Psoas muscle (tissue), 8 donors: ENCODE data around the gene SEMA7A. TPM values are rescaled to one million over a fixed set of nuclear protein-coding genes. Genes with fewer than 3 reads are reported as not detected.

ENCODE experiments used
- ATAC-seq, 4 donors: fragments of 200-7000 bp; cut with Tn5 transposase; one replicate each; pipeline ENCODE4 v1.9.1; 2020; ENCODE audit warnings: moderate library complexity in 3 of 4, mild to moderate bottlenecking in 2 of 4
- DNase-seq, 2 donors: peaks; one replicate each; pipeline ENCODE4 v3.0.0-alpha.2; 2020
- H3K27ac ChIP-seq: fragments of 200-600 bp; one replicate; pipeline ENCODE4 v1.8.0; 2022
- H3K27me3 ChIP-seq, 3 donors: fragments of 200-600 bp in 1 of 3; one replicate each; pipeline versions ENCODE4 v1.6.1 to v1.8.0; 2013 to 2022; ENCODE audit warnings: low read length in 2 of 3, mild to moderate bottlenecking in 2 of 3, moderate library complexity in 1 of 3; ENCODE audit not compliant: insufficient read depth in 3 of 3
- H3K36me3 ChIP-seq, 2 donors: fragments of 200-600 bp in 1 of 2; one replicate each; pipeline versions ENCODE4 v1.6.1 to v1.8.0; 2013 to 2022; ENCODE audit warnings: low read depth in 1 of 2, mild to moderate bottlenecking in 1 of 2, moderate library complexity in 1 of 2; ENCODE audit not compliant: insufficient read depth in 1 of 2
- H3K4me1 ChIP-seq: fragments of 200-600 bp; one replicate; pipeline ENCODE4 v1.8.0; 2022
- H3K4me3 ChIP-seq: fragments of 200-600 bp; one replicate; pipeline ENCODE4 v1.8.0; 2022; ENCODE audit warnings: mild to moderate bottlenecking
- H3K9me3 ChIP-seq: fragments of 200-600 bp; one replicate; pipeline ENCODE4 v1.8.0; 2022
- CTCF ChIP-seq: fragments of 200-600 bp; IDR thresholded peaks from one replicate; pipeline ENCODE4 v1.8.0; 2022; ENCODE audit warnings: antibody characterized with exemption
- WGBS, 3 donors: extraction: QIAGEN DNeasy Blood & Tissue Kit; methylation state at CpG; one replicate each; pipeline versions ENCODE4 v1.1.6 to v1.1.7; 2013; 5-methylcytosine and 5-hydroxymethylcytosine counted together
- intact Hi-C, 2 donors: fragments of 100-400 bp; cut with DNase I; formaldehyde crosslinking; loops; one replicate each; pipeline versions ENCODE4 v1.11.0 to v1.14.2; 2022
- polyA plus RNA-seq, 3 donors: library from polyadenylated mRNA; stranded (reverse); fragments of 200-250 nt; gene quantifications; one replicate each; pipeline ENCODE4 v1.2.3, GENCODE V29; 2013
- total RNA-seq, 4 donors: library from RNA; stranded (reverse); fragmentation: NEBNext Ultra II Directional in 2 of 4; extraction: Animal tissue kit (Norgen Biotek cat#: 25700) in 2 of 4; gene quantifications; one replicate each; pipeline versions ENCODE4 v1.2.1 to v1.2.4, GENCODE V29; 2021 to 2023
- donor health status: healthy with polysubstance abuse.
- donor health status: DM: no; HTN: no; CAD: no; lungs with moderate emphysema.
- donor health status: Bipolar disorder and iron deficiency.
- donor health status: healthy.
- donor health status: DM: yes; HTN: yes; CAD: no.
- donor health status: DM: no; HTN: no; CAD: no.
- donor health status: DM: no; HTN: no; CAD: no.
- donor health status: DM: yes; HTN: yes; CAD: no.

SEMA7A gene
- total and polyA plus RNA-seq, 7 donors: 0.44 to 2.0 (median 1.2) TPM

- Histone ChIP-seq H3K4me3 (no peak overlapping the region), H3K36me3 (no peaks in the 10 kb centered on the region), H3K27me3 (no peaks in the 10 kb centered on the region), H3K4me1 (no peaks in the 10 kb centered on the region), H3K9me3 (no peaks in the 10 kb centered on the region), H3K27ac (no peak overlapping the region)
- intact Hi-C loops: loop anchor here (5.0 to 10.0 kb wide), 3 partner anchors 250 to 578 kb away; partner anchors contain the start of gene RPP25 (in 1 of the 2)
- 71 to 80% (median 79%) methylated on average over 6 of the region's 6 CpGs for WGBS, 3 donors
- ATAC-seq (no peak), DNase-seq (peak in 1 of 2 donors; percentile 25)
- TF ChIP-seq CTCF: no peak
Observed at GRCh38 chr15:74376825-74377581, 56.8 kb downstream of the SEMA7A start.

GRCh38 chr15:74376226-74376625 is 57.5 kb downstream of the SEMA7A start:
- Histone ChIP-seq H3K36me3 (no peaks in the 10 kb centered on the region), H3K9me3 (no peaks in the 10 kb centered on the region), H3K27me3 (peaks cover 0 to 1% (median 0%) of the 10 kb centered on the region in 3 donors), H3K4me1 (no peaks in the 10 kb centered on the region), H3K4me3 (no peak overlapping the region), H3K27ac (no peak overlapping the region)
- intact Hi-C loops: loop anchor here (5.0 to 10.0 kb wide), 3 partner anchors 251 to 579 kb away; partner anchors contain the start of gene RPP25 (in 1 of the 2)
- no peak for DNase-seq
- 73 to 78% (median 76%) methylated on average over 1 of the region's 1 CpG for WGBS, 3 donors
- no peak for ATAC-seq
- TF ChIP-seq CTCF: no peak

- intact Hi-C loops: loop anchor here (2.0 to 10.0 kb wide), 4 partner anchors 114 to 580 kb away; partner anchors contain the start of gene RPP25 (in 1 of the 2)
- peak; percentile 80 to 85 for DNase-seq
- no peak overlapping the region for H3K4me3 ChIP-seq
- ATAC-seq: peak; percentile 45 to 76 (median 68)
- H3K36me3 ChIP-seq: no peaks in the 10 kb centered on the region
- no peaks in the 10 kb centered on the region for H3K4me1 ChIP-seq
- peaks cover 0 to 1% (median 0%) of the 10 kb centered on the region in 3 donors for H3K27me3 ChIP-seq
- H3K9me3 ChIP-seq: no peaks in the 10 kb centered on the region
- 13 to 15% (median 13%) methylated on average over 9 of the region's 9 CpGs for WGBS, 3 donors
- peak; percentile 86 for TF ChIP-seq CTCF
- no peak overlapping the region for H3K27ac ChIP-seq
Observed at GRCh38 chr15:74375303-74375693, 58.5 kb downstream of the SEMA7A start.

GRCh38 chr15:74374648-74375302 is 59.0 kb downstream of the SEMA7A start:
- no peak for ATAC-seq
- no peak overlapping the region for H3K27ac ChIP-seq

More at GRCh38 chr15:74374648-74375302, 59.0 kb downstream of the SEMA7A start:
- Histone ChIP-seq H3K27me3 (peaks cover 0 to 1% (median 0%) of the 10 kb centered on the region in 3 donors), H3K9me3 (no peaks in the 10 kb centered on the region), H3K36me3 (no peaks in the 10 kb centered on the region), H3K4me1 (no peaks in the 10 kb centered on the region), H3K4me3 (peak overlapping the region; percentile 66)
- no peak for DNase-seq
- intact Hi-C loops: loop anchor here (1.0 to 10.0 kb wide), 5 partner anchors 114 to 580 kb away; partner anchors contain the start of gene RPP25 (in 1 of the 2)
- TF ChIP-seq CTCF: no peak
- WGBS, 3 donors: 23 to 26% (median 24%) methylated on average over 11 of the region's 11 CpGs
